A673 (cell line): ENCODE data around the gene SLC46A1. TPM values are rescaled to one million over a fixed set of nuclear protein-coding genes. Genes with fewer than 3 reads are reported as not detected.

Experiments used
- BruUV-seq: library from RNA; stranded (reverse); fragments of 400-500 nt; replicated peaks from 2 replicates; lab custom pipeline; 2021; lab: Mats Ljungman, UMichigan
- CTCF ChIA-PET: fragments of 300-600 bp; sonication (Branson Sonifier 250); formaldehyde crosslinking; loops from one replicate; lab custom pipeline; 2022; ENCODE audit warnings: antibody characterized with exemption; lab: Charles Lee
- POLR2A ChIA-PET: fragments of 300-600 bp; sonication (Branson Sonifier 250); formaldehyde crosslinking; loops from one replicate; lab custom pipeline; 2022; ENCODE audit warnings: antibody characterized with exemption; ENCODE audit not compliant: low non-redundant PET; lab: Charles Lee
- DNase-seq: peaks from one replicate; pipeline ENCODE4 v3.0.0-alpha.2; 2015; ENCODE audit warnings: low spot score
- H3K27ac ChIP-seq: fragments of 200-600 bp; sonication (generic); 2 replicates; pipeline ENCODE4 v1.5.1; 2016; ENCODE audit warnings: mixed run types, low read depth, mild to moderate bottlenecking, mixed read lengths, antibody characterized with exemption, low read length; ENCODE audit not compliant: poor library complexity, severe bottlenecking
- H3K27me3 ChIP-seq: fragments of 200-600 bp; sonication (generic); replicated peaks from 2 replicates; pipeline ENCODE4 v1.6.1; 2017; ENCODE audit warnings: mixed run types, low read depth, mild to moderate bottlenecking, mixed read lengths, antibody characterized with exemption, low read length; ENCODE audit not compliant: insufficient read depth, poor library complexity
- H3K36me3 ChIP-seq: fragments of 200-600 bp; sonication (generic); 2 replicates; pipeline ENCODE4 v1.6.1; 2016; ENCODE audit warnings: mixed run types, mild to moderate bottlenecking, mixed read lengths, antibody characterized with exemption, low read length; ENCODE audit not compliant: insufficient read depth, poor library complexity, severe bottlenecking
- H3K4me1 ChIP-seq: fragments of 200-600 bp; sonication (generic); 2 replicates; pipeline ENCODE4 v1.6.1; 2017; ENCODE audit warnings: mixed run types, mild to moderate bottlenecking, mixed read lengths, antibody characterized with exemption, low read length; ENCODE audit not compliant: insufficient read depth, poor library complexity, severe bottlenecking
- H3K4me3 ChIP-seq: fragments of 200-600 bp; sonication (generic); 2 replicates; pipeline ENCODE4 v1.5.1; 2016; ENCODE audit warnings: low read depth, mixed run types, mild to moderate bottlenecking, mixed read lengths, low read length; ENCODE audit not compliant: poor library complexity, severe bottlenecking
- H3K9me3 ChIP-seq: fragments of 200-600 bp; sonication (generic); 2 replicates; pipeline ENCODE4 v1.6.1; 2016; ENCODE audit warnings: mixed run types, low read depth, mild to moderate bottlenecking, mixed read lengths, antibody characterized with exemption, low read length; ENCODE audit not compliant: poor library complexity, severe bottlenecking
- CTCF ChIP-seq: fragments of 300-800, 200-600 bp; sonication (generic); conservative IDR thresholded peaks from 2 replicates; pipeline ENCODE4 v1.5.1; 2017; ENCODE audit warnings: low read depth, mild to moderate bottlenecking, antibody characterized with exemption, low read length, moderate library complexity, mixed read lengths
- EZH2 ChIP-seq: fragments of 200-600 bp; sonication (generic); IDR thresholded peaks from 2 replicates; pipeline ENCODE4 v1.6.1; 2017; ENCODE audit warnings: borderline replicate concordance, low read depth, mild to moderate bottlenecking, mixed read lengths, antibody characterized with exemption, low read length; ENCODE audit not compliant: poor library complexity, severe bottlenecking
- intact Hi-C: fragments of 100-400 bp; cut with micrococcal nuclease; formaldehyde crosslinking; loops from one replicate; pipeline ENCODE4 v1.10.0; 2022; ENCODE audit not compliant: unreplicated experiment
- total RNA-seq: library from RNA; stranded (reverse); gene quantifications from 2 replicates; pipeline ENCODE4 v1.2.3, GENCODE V29; 2021

The SLC46A1 gene
- total RNA-seq, 1 experiment from 2014 or later: 4.4 TPM

- TF ChIP-seq CTCF (no peak), EZH2 (no peak)
- Histone ChIP-seq H3K36me3 (peaks cover 48% of the 10 kb centered on the region), H3K27me3 (no peaks in the 10 kb centered on the region), H3K9me3 (no peaks in the 10 kb centered on the region), H3K4me3 (peak overlapping the region; percentile 84), H3K4me1 (peaks cover 12% of the 10 kb centered on the region), H3K27ac (peak overlapping the region; percentile 90)
- intact Hi-C loops: no loop called here
- DNase-seq: no peak
- no TSS peak for BruUV-seq
- CTCF ChIA-PET: no interaction called here
- POLR2A ChIA-PET: interaction anchor here (0.6 to 1.3 kb wide), 2 partner anchors 14 to 22 kb away, joined by 3 to 8 read pairs; partner anchors contain the start of genes IFT20, SARM1 and TNFAIP1
Measured at GRCh38 chr17:28357901-28358197, 48.2 kb downstream of the SLC46A1 start.

GRCh38 chr17:28357061-28357900 lies 48.7 kb downstream of the SLC46A1 start, which contains the start of gene POLDIP2:
Gene POLDIP2, minus strand, starts transcription at chr17:28357527. Its CDS starts 79 bp downstream, at chr17:28357448.
- H3K4me1 ChIP-seq: peaks cover 12% of the 10 kb centered on the region
- intact Hi-C loops: no loop called here
- H3K27me3 ChIP-seq: no peaks in the 10 kb centered on the region
- H3K9me3 ChIP-seq: no peaks in the 10 kb centered on the region
- no peak for TF ChIP-seq EZH2
- TF ChIP-seq CTCF: no peak
- peak; percentile 97 for DNase-seq
- ChIA-PET CTCF (no interaction called here), POLR2A (interaction anchor here (0.6 to 1.3 kb wide), 2 partner anchors 15 to 22 kb away, joined by 3 to 8 read pairs; partner anchors contain the start of genes IFT20, SARM1 and TNFAIP1)
- peaks cover 51% of the 10 kb centered on the region for H3K36me3 ChIP-seq
- BruUV-seq: no TSS peak
- peak within 1 kb of the TSS; percentile 84 for H3K4me3 ChIP-seq
- peak within 1 kb of the TSS; percentile 90 for H3K27ac ChIP-seq

GRCh38 chr17:28350271-28350670 lies 55.7 kb downstream of the SLC46A1 start:
- H3K4me1 ChIP-seq: no peaks in the 10 kb centered on the region
- no peak for TF ChIP-seq EZH2
- TF ChIP-seq CTCF: no peak
- H3K36me3 ChIP-seq: peaks cover 86% of the 10 kb centered on the region
- intact Hi-C loops: no loop called here
- CTCF ChIA-PET: no interaction called here
- no TSS peak for BruUV-seq
- POLR2A ChIA-PET: no interaction called here
- H3K27ac ChIP-seq: no peak overlapping the region
- DNase-seq: no peak
- H3K27me3 ChIP-seq: no peaks in the 10 kb centered on the region
- H3K4me3 ChIP-seq: no peak overlapping the region
- H3K9me3 ChIP-seq: no peaks in the 10 kb centered on the region
